GM19238 (cell line): ENCODE data around the gene DUOX1.

ENCODE experiments used
- DNase-seq: peaks from one replicate; pipeline ENCODE4 v3.0.0; 2011; ENCODE audit warnings: low spot score; ENCODE audit not compliant: insufficient read length

The DUOX1 gene

DNA sequence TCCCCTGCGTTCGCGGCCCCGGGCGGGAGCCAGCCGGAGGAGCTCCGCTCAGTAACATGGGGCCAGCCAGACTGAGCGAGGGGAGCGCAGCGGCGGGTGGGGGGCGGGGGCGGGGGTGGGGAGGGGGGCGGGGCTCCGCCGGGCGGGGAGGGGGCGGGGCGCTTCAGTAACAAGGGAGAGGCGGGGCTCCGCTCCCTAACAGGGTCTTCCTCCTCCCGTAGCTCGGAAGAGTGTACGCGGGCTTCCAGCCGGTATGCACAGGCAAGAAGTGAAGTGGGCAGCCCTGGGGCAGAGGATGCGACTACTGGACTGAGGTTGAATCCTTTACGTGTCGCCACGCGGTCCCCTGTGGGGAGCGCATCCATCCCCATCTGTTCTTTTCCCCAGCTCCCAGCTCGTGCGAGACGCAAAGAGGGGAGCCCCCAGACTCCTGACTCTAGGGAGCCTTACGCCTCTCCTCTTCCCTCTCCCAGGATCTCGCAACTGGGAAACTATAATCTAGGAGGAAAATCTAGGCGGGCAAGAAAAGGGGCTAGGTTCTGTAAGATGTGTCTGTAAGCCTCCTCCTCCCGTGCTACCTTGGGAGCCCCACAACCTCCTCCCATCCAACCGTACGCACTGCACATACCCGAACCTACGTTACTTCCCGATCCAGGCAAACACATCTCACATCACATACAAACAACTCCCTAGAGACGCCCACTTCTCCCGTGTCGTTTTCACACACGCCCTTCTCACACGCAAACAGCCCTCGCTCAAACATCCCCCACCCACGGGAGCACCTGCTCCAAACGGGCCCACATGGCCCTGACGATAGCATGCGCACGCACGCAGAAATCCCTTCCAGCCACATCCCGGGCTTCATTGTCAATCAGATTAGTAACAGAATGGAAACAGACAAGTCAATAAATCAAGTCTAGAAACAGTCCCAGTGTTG lies 58.4 kb downstream of the DUOX1 start, which contains the start of gene SHF:
Gene SHF, minus strand, starts transcription at position 73 of the 937 bp plus-strand sequence. Its CDS starts 15 bp downstream, at position 58.
- no peak for DNase-seq

DNA sequence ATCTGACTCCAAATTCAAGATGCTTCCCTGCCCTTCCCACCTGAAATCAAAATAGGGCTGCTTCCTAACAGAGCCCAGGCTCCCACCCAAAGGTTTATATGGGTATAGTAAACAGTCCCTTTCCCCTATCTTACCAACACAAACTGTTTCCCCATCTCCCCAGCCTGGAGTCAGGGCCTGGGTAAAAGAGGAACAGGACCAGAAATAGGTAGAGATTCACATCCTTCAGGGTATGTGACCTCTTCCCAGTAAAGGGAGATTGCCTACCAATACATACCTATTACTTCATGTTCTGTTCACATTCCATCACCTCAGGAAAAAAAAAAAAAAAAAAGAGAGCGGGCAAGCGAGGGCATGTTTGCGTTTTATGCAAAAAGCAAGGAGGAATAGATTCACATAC lies 67.7 kb downstream of the DUOX1 start:
- DNase-seq, result no peak

GRCh38 chr15:45198337-45199135 lies 68.7 kb downstream of the DUOX1 start:
- peak; percentile 66 for DNase-seq

DNA sequence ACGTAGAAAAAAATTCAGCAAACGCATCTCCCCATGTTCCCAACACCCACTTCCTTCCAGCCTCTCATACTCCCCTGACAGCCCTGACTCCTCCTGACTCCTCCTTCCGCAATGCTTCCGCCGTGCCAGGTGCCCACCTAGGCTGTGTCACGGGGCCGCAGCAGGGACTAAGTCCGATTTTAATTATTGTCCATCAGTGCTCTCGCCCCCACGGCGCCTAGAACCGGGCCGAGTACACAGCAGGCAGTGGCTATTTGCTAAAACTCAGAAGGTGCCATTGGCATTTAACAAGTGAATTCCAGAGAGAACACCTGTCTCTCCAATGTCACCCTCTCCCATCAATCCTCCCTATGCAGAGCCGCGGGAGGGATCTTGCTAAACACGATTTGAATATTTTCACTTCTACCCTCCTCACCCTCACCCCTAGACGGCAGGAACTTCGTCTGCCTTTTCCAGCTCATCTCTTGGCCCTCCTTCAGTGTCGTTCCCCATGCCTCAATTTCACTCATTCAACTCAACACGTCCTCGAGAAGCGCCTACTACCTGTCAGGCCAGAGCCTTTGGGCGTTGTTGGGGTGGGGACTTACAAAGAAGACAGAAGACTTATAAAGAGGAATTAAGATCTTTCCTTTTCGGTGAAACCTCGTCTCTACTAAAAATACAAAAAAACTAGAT lies 69.5 kb downstream of the DUOX1 start:
- DNase-seq, result no peak

DNA sequence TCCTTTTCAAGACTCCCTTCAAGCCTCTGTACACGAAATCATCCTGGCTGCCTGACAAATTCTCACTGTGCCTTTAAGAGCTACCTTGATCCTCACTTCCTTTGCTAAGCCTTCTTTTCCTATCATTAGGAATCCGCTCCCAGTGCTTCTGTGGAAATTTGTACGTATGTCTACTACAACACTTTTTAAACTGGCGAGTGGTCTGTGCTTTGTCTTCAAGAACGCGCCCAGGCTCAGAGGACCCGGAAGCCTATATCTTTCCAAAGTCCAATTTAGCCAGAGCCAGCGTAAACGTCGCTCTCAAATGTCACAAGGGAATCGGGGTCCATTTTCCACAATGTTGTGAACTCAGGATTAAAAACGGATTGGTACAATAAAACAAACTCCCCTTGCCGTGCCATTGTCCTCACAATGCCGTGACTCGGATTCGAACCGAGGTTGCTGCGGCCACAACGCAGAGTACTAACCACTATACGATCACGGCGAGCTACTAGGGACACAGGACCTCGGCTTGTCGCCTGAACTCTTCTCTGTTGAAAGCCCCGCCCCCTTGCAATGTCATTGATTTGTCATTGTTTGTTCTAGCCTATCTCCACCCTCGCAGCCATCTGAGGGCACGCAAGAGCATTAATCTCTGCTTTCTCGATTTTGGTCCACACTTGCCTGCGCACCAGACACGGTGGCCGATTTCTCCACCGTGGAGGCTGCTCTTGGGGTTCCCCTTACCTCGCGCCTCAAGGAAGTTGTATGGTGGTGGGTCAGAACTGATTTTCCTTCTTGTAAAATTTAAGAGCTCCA lies 70.4 kb downstream of the DUOX1 start:
- no peak for DNase-seq

- no peak for DNase-seq
These were observed 71.2 kb downstream of the DUOX1 start for GRCh38 chr15:45200799-45201556.

DNA sequence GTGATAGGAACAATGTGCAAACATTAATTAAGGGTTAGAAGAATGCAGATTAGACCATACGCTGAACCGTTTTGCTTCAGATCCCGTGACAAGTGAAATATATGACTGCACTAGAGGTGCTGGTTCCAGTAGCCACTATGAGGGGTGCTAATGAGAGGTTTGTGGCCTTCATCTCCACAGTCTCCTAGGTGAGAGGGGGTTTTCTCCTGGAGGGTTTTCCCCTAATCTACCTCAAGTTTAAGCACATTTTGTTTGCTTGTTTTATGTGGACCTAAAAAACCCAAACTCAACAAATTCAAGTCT lies 71.7 kb downstream of the DUOX1 start:
- no peak for DNase-seq

GRCh38 chr15:45201869-45202268 lies 72.1 kb downstream of the DUOX1 start:
- no peak for DNase-seq

GRCh38 chr15:45203182-45203581 lies 73.4 kb downstream of the DUOX1 start:
- no peak for DNase-seq

DNA sequence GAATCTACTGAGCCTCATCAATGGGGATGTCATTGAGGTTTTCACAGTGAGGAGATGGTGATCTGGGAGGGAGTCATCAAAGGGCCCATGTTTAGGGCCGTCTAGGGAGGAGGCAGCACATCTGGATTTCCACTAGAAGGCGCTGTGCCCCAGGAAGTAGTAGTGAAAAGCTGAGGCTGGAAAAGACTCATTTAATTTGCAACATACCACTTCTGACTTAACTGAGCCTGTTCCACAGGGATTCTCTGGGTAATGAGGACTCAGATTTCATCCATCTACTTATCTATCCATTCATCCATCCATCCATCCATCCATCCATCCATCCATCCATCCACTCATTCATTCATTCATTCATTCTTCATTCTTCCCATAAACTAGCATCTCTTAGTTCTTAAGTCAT lies 75.4 kb downstream of the DUOX1 start:
- no peak for DNase-seq

GRCh38 chr15:45212493-45212892 lies 82.7 kb downstream of the DUOX1 start:
- DNase-seq, result no peak
